SIG-M5 (cell line): ENCODE data around the gene SENP1.

Experiments used
- DNase-seq: peaks from one replicate; lab custom pipeline; 2025; lab: John Stamatoyannopoulos, UW

The SENP1 gene

GRCh38 chr12:48000878-48001504 lies 104.9 kb downstream of the SENP1 start:
- DNase-seq: no peak

GRCh38 chr12:47999816-48000215 lies 106.1 kb downstream of the SENP1 start:
- no peak for DNase-seq

GRCh38 chr12:47997321-47997720 lies 108.6 kb downstream of the SENP1 start:
- DNase-seq: no peak

- DNase-seq: no peak
Measured at GRCh38 chr12:47995981-47996401, 109.9 kb downstream of the SENP1 start.

- no peak for DNase-seq
Measured at GRCh38 chr12:47993491-47993890, 112.4 kb downstream of the SENP1 start.
